CD4-positive, alpha-beta memory T cell (primary cell): ENCODE measurements around the gene SYCP2L. TPM values are rescaled to one million over a fixed set of nuclear protein-coding genes. Genes with fewer than 3 reads are reported as not detected.
A peak's percentile ranks its signal among the peaks of the same experiment; 100 is the strongest.
"Not testable (repeated sequence)": the region's sequence is repeated elsewhere in the genome, so short reads cannot be mapped to it uniquely, and the experiment has no call there.

ENCODE experiments used
- CTCF ChIA-PET: fragments of 350-600 bp; sonication (Branson Sonifier 250); formaldehyde crosslinking; loops from one replicate; lab custom pipeline; 2021; ENCODE audit warnings: inconsistent platforms; ENCODE audit not compliant: partially characterized antibody; lab: Charles Lee
- POLR2A ChIA-PET: fragments of 350-600 bp; sonication (Branson Sonifier 250); formaldehyde crosslinking; loops from one replicate; lab custom pipeline; 2021; ENCODE audit not compliant: partially characterized antibody; lab: Charles Lee
- DNase-seq, 5 donors: peaks; one replicate each; pipeline versions ENCODE4 v3.0.0 to v3.0.0-alpha.2; 2020 to 2022; ENCODE audit warnings: mixed read lengths in 1 of 5
- H3K27ac ChIP-seq: one replicate; pipeline ENCODE4 v1.7.0; 2013; ENCODE audit warnings: low read depth, low read length
- H3K27me3 ChIP-seq: 2 replicates; pipeline ENCODE4 v1.7.0; 2013; ENCODE audit warnings: mild to moderate bottlenecking, low read length, moderate library complexity; ENCODE audit not compliant: insufficient read depth
- H3K36me3 ChIP-seq: 2 replicates; pipeline ENCODE4 v1.7.0; 2013; ENCODE audit warnings: mild to moderate bottlenecking, low read length, moderate library complexity; ENCODE audit not compliant: insufficient read depth
- H3K4me1 ChIP-seq: 2 replicates; pipeline ENCODE4 v1.7.0; 2013; ENCODE audit warnings: mild to moderate bottlenecking, low read length, moderate library complexity; ENCODE audit not compliant: insufficient read depth
- H3K4me3 ChIP-seq, 2 donors: one replicate each; pipeline ENCODE4 v1.7.0; 2013; ENCODE audit warnings: low read length in 2 of 2, mild to moderate bottlenecking in 1 of 2
- H3K9me3 ChIP-seq, 2 donors: one replicate each; pipeline ENCODE4 v1.7.0; 2013; ENCODE audit warnings: low read length in 2 of 2, control low read depth in 1 of 2; ENCODE audit not compliant: control insufficient read depth in 1 of 2
- H3K27ac Mint-ChIP-seq, 7 donors: one replicate each; pipeline ENCODE4 v1.8.0; 2020 to 2021; ENCODE audit warnings: mixed read lengths in 7 of 7, mild to moderate bottlenecking in 6 of 7, inconsistent platforms in 3 of 7, moderate library complexity in 3 of 7
- H3K27me3 Mint-ChIP-seq, 2 donors: one replicate each; pipeline ENCODE4 v1.8.0; 2020 to 2021; ENCODE audit warnings: mixed read lengths in 2 of 2
- H3K36me3 Mint-ChIP-seq, 2 donors: one replicate each; pipeline ENCODE4 v1.8.0; 2020 to 2021; ENCODE audit warnings: mixed read lengths in 2 of 2, inconsistent platforms in 1 of 2, mild to moderate bottlenecking in 1 of 2
- H3K4me1 Mint-ChIP-seq, 4 donors: one replicate each; pipeline ENCODE4 v1.8.0; 2020 to 2021; ENCODE audit warnings: mixed read lengths in 4 of 4, mild to moderate bottlenecking in 1 of 4
- H3K4me3 Mint-ChIP-seq, 8 donors: one replicate each; pipeline ENCODE4 v1.8.0; 2020 to 2021; ENCODE audit warnings: mixed read lengths in 8 of 8, mild to moderate bottlenecking in 7 of 8, moderate library complexity in 6 of 8, inconsistent platforms in 3 of 8
- H3K9me3 Mint-ChIP-seq, 8 donors: one replicate each; pipeline ENCODE4 v1.8.0; 2020 to 2021; ENCODE audit warnings: mixed read lengths in 8 of 8, mild to moderate bottlenecking in 5 of 8, inconsistent platforms in 3 of 8, moderate library complexity in 1 of 8
- intact Hi-C: fragments of 100-400 bp; cut with micrococcal nuclease; formaldehyde crosslinking; loops from one replicate; pipeline ENCODE4 v1.15.1; 2023
- polyA plus RNA-seq, 2 donors: library from polyadenylated mRNA; unstranded; fragments of 300-500 nt; fragmentation: Illumina TruSeq; gene quantifications; one replicate each; pipeline ENCODE4 v1.2.3, GENCODE V29; 2021
- total RNA-seq, 2 experiments: library from RNA; stranded (reverse); gene quantifications; one replicate each; pipeline ENCODE4 v1.2.3, GENCODE V29; 2021

SYCP2L gene
- total and polyA plus RNA-seq, 4 experiments from 2014 or later = not detected

GRCh38 chr6:10849901-10850300 is 37.0 kb upstream of the SYCP2L start:
- Mint-ChIP-seq H3K4me1 (peaks cover 0 to under 1% (median 0%) of the 10 kb centered on the region in 4 donors), H3K27ac (no peak overlapping the region), H3K36me3 (peaks cover 5 to 7% of the 10 kb centered on the region in 2 donors), H3K4me3 (no peak overlapping the region), H3K27me3 (peaks cover 1 to 13% of the 10 kb centered on the region in 2 donors), H3K9me3 (peaks cover 0 to 23% (median 15%) of the 10 kb centered on the region in 8 donors)
- ChIA-PET POLR2A (no interaction called here), CTCF (interaction anchor here (0.7 kb wide), 1 partner anchor 15 kb away, joined by 3 read pairs; no protein-coding TSS in a partner anchor)
- intact Hi-C loops = no loop called here
- Histone ChIP-seq H3K4me1 (no peaks in the 10 kb centered on the region), H3K36me3 (no peaks in the 10 kb centered on the region), H3K9me3 (no peaks in the 10 kb centered on the region), H3K27me3 (no peaks in the 10 kb centered on the region), H3K4me3 (no peak overlapping the region), H3K27ac (no peak overlapping the region)
- DNase-seq = no peak

- H3K4me3 Mint-ChIP-seq = no peak overlapping the region
- H3K4me1 ChIP-seq = no peaks in the 10 kb centered on the region
- POLR2A ChIA-PET = no interaction called here
- peaks cover 5 to 7% of the 10 kb centered on the region in 2 donors for H3K36me3 Mint-ChIP-seq
- no peak overlapping the region for H3K27ac ChIP-seq
- H3K9me3 Mint-ChIP-seq = peaks cover 0 to 28% (median 18%) of the 10 kb centered on the region in 8 donors
- peaks cover 1 to 13% of the 10 kb centered on the region in 2 donors for H3K27me3 Mint-ChIP-seq
- H3K4me1 Mint-ChIP-seq = peaks cover 0 to 3% (median under 1%) of the 10 kb centered on the region in 4 donors
- intact Hi-C loops = no loop called here
- H3K4me3 ChIP-seq = no peak overlapping the region
- no peaks in the 10 kb centered on the region for H3K9me3 ChIP-seq
- H3K27ac Mint-ChIP-seq = no peak overlapping the region
- CTCF ChIA-PET = no interaction called here
- H3K36me3 ChIP-seq = no peaks in the 10 kb centered on the region
- no peak for DNase-seq
- no peaks in the 10 kb centered on the region for H3K27me3 ChIP-seq
Measured at GRCh38 chr6:10850728-10851127, 36.1 kb upstream of the SYCP2L start.

GRCh38 chr6:10852361-10852960 is 34.4 kb upstream of the SYCP2L start:
- H3K4me1 ChIP-seq = no peaks in the 10 kb centered on the region
- Mint-ChIP-seq H3K27me3 (peaks cover 3 to 10% of the 10 kb centered on the region in 2 donors), H3K27ac (no peak overlapping the region), H3K4me1 (peaks cover 0 to 3% (median under 1%) of the 10 kb centered on the region in 4 donors), H3K36me3 (peaks cover 5 to 7% of the 10 kb centered on the region in 2 donors), H3K4me3 (no peak overlapping the region), H3K9me3 (peaks cover 0 to 30% (median 18%) of the 10 kb centered on the region in 8 donors)
- no peaks in the 10 kb centered on the region for H3K9me3 ChIP-seq
- ChIA-PET CTCF (no interaction called here), POLR2A (no interaction called here)
- H3K27me3 ChIP-seq = no peaks in the 10 kb centered on the region
- H3K36me3 ChIP-seq = no peaks in the 10 kb centered on the region
- H3K4me3 ChIP-seq = no peak overlapping the region
- intact Hi-C loops = no loop called here
- H3K27ac ChIP-seq = no peak overlapping the region
- no peak for DNase-seq

DNA sequence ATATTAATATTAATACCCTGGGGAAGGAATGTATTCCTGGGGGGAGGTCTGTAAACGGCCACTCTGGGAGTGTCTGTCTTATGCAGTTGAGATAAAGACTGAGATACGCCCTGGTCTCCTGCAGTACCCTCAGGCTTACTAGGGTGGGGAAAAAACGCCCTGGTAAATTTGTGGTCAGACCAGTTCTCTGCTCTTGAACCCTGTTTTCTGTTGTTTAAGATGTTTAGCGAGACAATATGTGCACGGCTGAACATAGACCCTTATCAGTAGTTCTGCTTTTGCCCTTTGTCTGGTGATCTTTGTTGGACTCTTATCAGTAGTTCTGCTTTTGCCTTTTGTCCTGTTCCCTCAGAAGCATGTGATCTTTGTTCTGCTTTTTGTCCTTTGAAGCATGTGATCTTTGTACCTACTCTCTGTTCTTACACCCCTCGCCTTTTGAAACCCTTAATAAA is 33.0 kb upstream of the SYCP2L start:
- H3K9me3 ChIP-seq, H3K27me3 ChIP-seq, H3K4me3 Mint-ChIP-seq, POLR2A ChIA-PET, H3K4me3 ChIP-seq, H3K4me1 Mint-ChIP-seq, H3K36me3 ChIP-seq, DNase-seq, intact Hi-C loops, H3K27ac ChIP-seq, H3K4me1 ChIP-seq, H3K36me3 Mint-ChIP-seq, CTCF ChIA-PET: not testable (repeated sequence)
- peaks cover 2 to 10% of the 10 kb centered on the region in 2 donors for H3K27me3 Mint-ChIP-seq
- peaks cover 0 to 30% (median 18%) of the 10 kb centered on the region in 8 donors for H3K9me3 Mint-ChIP-seq
- peak overlapping the region in 1 of 7 donors; percentile 29 for H3K27ac Mint-ChIP-seq

- peaks cover 5 to 7% of the 10 kb centered on the region in 2 donors for H3K36me3 Mint-ChIP-seq
- H3K9me3 ChIP-seq = no peaks in the 10 kb centered on the region
- no peak overlapping the region for H3K4me3 ChIP-seq
- H3K27ac ChIP-seq = no peak overlapping the region
- peak overlapping the region in 1 of 7 donors; percentile 73 for H3K27ac Mint-ChIP-seq
- H3K36me3 ChIP-seq = no peaks in the 10 kb centered on the region
- H3K4me1 ChIP-seq = no peaks in the 10 kb centered on the region
- ChIA-PET POLR2A (no interaction called here), CTCF (no interaction called here)
- H3K9me3 Mint-ChIP-seq = peaks cover 0 to 30% (median 18%) of the 10 kb centered on the region in 8 donors
- peaks cover 2 to 3% of the 10 kb centered on the region in 2 donors for H3K27me3 Mint-ChIP-seq
- intact Hi-C loops = no loop called here
- no peak overlapping the region for H3K4me3 Mint-ChIP-seq
- no peak for DNase-seq
- no peaks in the 10 kb centered on the region for H3K27me3 ChIP-seq
- peaks cover 0 to 3% (median under 1%) of the 10 kb centered on the region in 4 donors for H3K4me1 Mint-ChIP-seq
Measured at GRCh38 chr6:10854922-10855632, 31.8 kb upstream of the SYCP2L start.

DNA sequence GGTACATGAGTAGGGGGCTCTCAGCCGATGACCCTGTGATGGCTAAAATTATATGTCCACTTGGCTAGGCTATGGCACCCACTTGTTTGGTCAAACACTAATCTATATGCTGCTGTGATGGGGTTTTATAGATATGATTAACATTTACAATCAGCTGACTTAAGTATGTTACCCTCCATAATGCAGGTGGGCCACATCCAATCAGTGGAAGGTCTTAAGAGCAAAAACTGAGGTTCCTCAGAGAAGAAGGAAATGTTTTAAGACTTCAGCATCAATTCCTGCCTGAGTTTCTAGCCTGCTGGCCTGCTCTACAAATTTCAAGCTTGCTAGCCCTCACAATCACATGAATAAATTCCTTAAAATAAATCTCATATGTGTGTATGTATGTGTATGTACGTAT is 29.6 kb upstream of the SYCP2L start:
- peaks cover 0 to 28% (median 18%) of the 10 kb centered on the region in 8 donors for H3K9me3 Mint-ChIP-seq
- intact Hi-C loops = no loop called here
- no peaks in the 10 kb centered on the region for H3K36me3 ChIP-seq
- no peak overlapping the region for H3K4me3 Mint-ChIP-seq
- H3K27ac Mint-ChIP-seq = no peak overlapping the region
- peaks cover 4 to 7% of the 10 kb centered on the region in 2 donors for H3K36me3 Mint-ChIP-seq
- ChIA-PET POLR2A (no interaction called here), CTCF (no interaction called here)
- DNase-seq = no peak
- no peak overlapping the region for H3K4me3 ChIP-seq
- H3K27me3 ChIP-seq = no peaks in the 10 kb centered on the region
- H3K4me1 ChIP-seq = no peaks in the 10 kb centered on the region
- H3K4me1 Mint-ChIP-seq = peaks cover 0 to 3% (median under 1%) of the 10 kb centered on the region in 4 donors
- peaks cover 5 to 10% of the 10 kb centered on the region in 2 donors for H3K27me3 Mint-ChIP-seq
- H3K9me3 ChIP-seq = no peaks in the 10 kb centered on the region
- no peak overlapping the region for H3K27ac ChIP-seq

DNA sequence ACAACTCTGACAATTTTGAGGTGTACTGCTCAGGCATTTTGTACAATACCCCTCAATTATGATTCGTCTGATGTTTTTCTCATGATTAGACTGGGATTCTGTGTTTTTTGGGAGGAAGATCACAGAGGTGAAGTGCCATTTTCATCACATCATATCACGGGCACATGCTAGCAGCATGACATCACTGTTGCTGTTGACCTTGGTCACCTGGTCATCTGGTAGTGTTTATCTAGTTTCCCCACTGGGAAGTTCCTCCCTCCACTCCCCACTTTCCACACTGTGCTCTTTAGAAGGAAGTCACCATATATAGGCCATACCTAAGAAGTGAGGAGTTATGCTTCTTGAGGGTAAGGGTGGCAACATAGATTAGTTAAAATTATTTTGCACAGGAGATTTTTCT is 25.8 kb upstream of the SYCP2L start:
- Mint-ChIP-seq H3K4me3 (no peak overlapping the region), H3K27me3 (peaks cover 1 to 10% of the 10 kb centered on the region in 2 donors), H3K36me3 (no peaks in the 10 kb centered on the region), H3K9me3 (no peaks in the 10 kb centered on the region), H3K4me1 (no peaks in the 10 kb centered on the region), H3K27ac (no peak overlapping the region)
- intact Hi-C loops = no loop called here
- Histone ChIP-seq H3K27me3 (no peaks in the 10 kb centered on the region), H3K9me3 (no peaks in the 10 kb centered on the region), H3K4me3 (no peak overlapping the region), H3K27ac (no peak overlapping the region), H3K36me3 (no peaks in the 10 kb centered on the region), H3K4me1 (no peaks in the 10 kb centered on the region)
- DNase-seq = no peak
- POLR2A ChIA-PET = no interaction called here
- CTCF ChIA-PET = no interaction called here
